Activated T-cell treated with anti-CD3 and anti-CD28 coated beads, Interleukin-2, amount 50 U/mL, for 4 hours (primary cell): ENCODE data around the gene ALG14. TPM values are rescaled to one million over a fixed set of nuclear protein-coding genes. Genes with fewer than 3 reads are reported as not detected.
"Not testable (repeated sequence)": the region's sequence is repeated elsewhere in the genome, so short reads cannot be mapped to it uniquely, and the experiment has no call there.

Experiments
- ATAC-seq, 2 donors: fragments of 200-7000 bp; cut with Tn5 transposase; one replicate each; pipeline ENCODE4 v1.10.0; 2021
- DNase-seq: peaks from one replicate; pipeline ENCODE4 v3.0.0-alpha.2; 2020
- H3K27me3 Mint-ChIP-seq: one replicate; pipeline ENCODE4 v1.8.0; 2021; ENCODE audit warnings: low read depth, mixed read lengths
- H3K36me3 Mint-ChIP-seq: one replicate; pipeline ENCODE4 v1.8.0; 2022; ENCODE audit warnings: mixed read lengths; ENCODE audit not compliant: insufficient read depth
- H3K4me1 Mint-ChIP-seq: one replicate; pipeline ENCODE4 v1.8.0; 2021; ENCODE audit warnings: low read depth, mixed read lengths
- H3K4me3 Mint-ChIP-seq: one replicate; pipeline ENCODE4 v1.8.0; 2021; ENCODE audit warnings: mild to moderate bottlenecking, moderate library complexity, mixed read lengths
- H3K9me3 Mint-ChIP-seq: one replicate; pipeline ENCODE4 v1.8.0; 2021; ENCODE audit warnings: mixed read lengths
- total RNA-seq, 3 donors: library from RNA; stranded (reverse); gene quantifications; one replicate each; pipeline ENCODE4 v1.2.1, GENCODE V29; 2021

Gene ALG14
- total RNA-seq, 3 donors from 2014 or later: 4.3 to 4.9 (median 4.4) TPM

GRCh38 chr1:95073446-95073845 lies 695 bp upstream of the ALG14 start:
- Mint-ChIP-seq H3K27me3 (peaks cover 5% of the 10 kb centered on the region), H3K9me3 (no peaks in the 10 kb centered on the region), H3K36me3 (peaks cover 4% of the 10 kb centered on the region), H3K4me1 (peaks cover 18% of the 10 kb centered on the region), H3K4me3 (peak overlapping the region; percentile 91)
- no peak for DNase-seq
- no peak for ATAC-seq

GRCh38 chr1:95072117-95072516 lies 634 bp downstream of the ALG14 start:
- ATAC-seq (no peak), DNase-seq (no peak)
- H3K9me3 Mint-ChIP-seq: no peaks in the 10 kb centered on the region
- peaks cover 9% of the 10 kb centered on the region for H3K36me3 Mint-ChIP-seq
- H3K27me3 Mint-ChIP-seq: peaks cover 5% of the 10 kb centered on the region
- H3K4me3 Mint-ChIP-seq: peak overlapping the region; percentile 91
- H3K4me1 Mint-ChIP-seq: peaks cover 18% of the 10 kb centered on the region

GRCh38 chr1:95071539-95071938 lies 1.2 kb downstream of the ALG14 start:
- H3K9me3 Mint-ChIP-seq: no peaks in the 10 kb centered on the region
- peak overlapping the region; percentile 91 for H3K4me3 Mint-ChIP-seq
- ATAC-seq (no peak), DNase-seq (no peak)
- peaks cover 5% of the 10 kb centered on the region for H3K27me3 Mint-ChIP-seq
- peaks cover 18% of the 10 kb centered on the region for H3K4me1 Mint-ChIP-seq
- peaks cover 9% of the 10 kb centered on the region for H3K36me3 Mint-ChIP-seq

GRCh38 chr1:95069710-95070093 lies 3.0 kb downstream of the ALG14 start:
- H3K36me3 Mint-ChIP-seq: peaks cover 13% of the 10 kb centered on the region
- no peaks in the 10 kb centered on the region for H3K9me3 Mint-ChIP-seq
- DNase-seq: no peak

GRCh38 chr1:95068956-95069709 lies 3.6 kb downstream of the ALG14 start:
- no peak overlapping the region for H3K4me3 Mint-ChIP-seq
- no peak for ATAC-seq
- no peaks in the 10 kb centered on the region for H3K9me3 Mint-ChIP-seq

More at GRCh38 chr1:95069710-95070093, 3.0 kb downstream of the ALG14 start:
- Mint-ChIP-seq H3K27me3 (no peaks in the 10 kb centered on the region), H3K4me3 (no peak overlapping the region), H3K4me1 (peaks cover 18% of the 10 kb centered on the region)
- ATAC-seq: no peak

GRCh38 chr1:95067568-95067967 lies 5.2 kb downstream of the ALG14 start:
- H3K9me3 Mint-ChIP-seq: no peaks in the 10 kb centered on the region
- DNase-seq: no peak
- peaks cover 27% of the 10 kb centered on the region for H3K36me3 Mint-ChIP-seq
- H3K4me1 Mint-ChIP-seq: peaks cover 13% of the 10 kb centered on the region
- ATAC-seq: no peak
- no peak overlapping the region for H3K4me3 Mint-ChIP-seq
- no peaks in the 10 kb centered on the region for H3K27me3 Mint-ChIP-seq

More at GRCh38 chr1:95068956-95069709, 3.6 kb downstream of the ALG14 start:
- Mint-ChIP-seq H3K36me3 (peaks cover 16% of the 10 kb centered on the region), H3K4me1 (peaks cover 18% of the 10 kb centered on the region), H3K27me3 (no peaks in the 10 kb centered on the region)
- no peak for DNase-seq

GRCh38 chr1:95067062-95067461 lies 5.7 kb downstream of the ALG14 start:
- peaks cover 30% of the 10 kb centered on the region for H3K36me3 Mint-ChIP-seq
- no peaks in the 10 kb centered on the region for H3K9me3 Mint-ChIP-seq
- DNase-seq (no peak), ATAC-seq (no peak)
- H3K27me3 Mint-ChIP-seq: no peaks in the 10 kb centered on the region
- no peak overlapping the region for H3K4me3 Mint-ChIP-seq
- peaks cover 9% of the 10 kb centered on the region for H3K4me1 Mint-ChIP-seq

GRCh38 chr1:95061445-95062006 lies 11.2 kb downstream of the ALG14 start:
- Mint-ChIP-seq H3K36me3 (peaks cover 25% of the 10 kb centered on the region), H3K4me3 (no peak overlapping the region), H3K4me1 (no peaks in the 10 kb centered on the region), H3K27me3 (no peaks in the 10 kb centered on the region), H3K9me3 (no peaks in the 10 kb centered on the region)
- no peak for DNase-seq
- no peak for ATAC-seq

- Mint-ChIP-seq H3K4me1 (no peaks in the 10 kb centered on the region), H3K9me3 (no peaks in the 10 kb centered on the region), H3K36me3 (peaks cover 19% of the 10 kb centered on the region), H3K4me3 (no peak overlapping the region), H3K27me3 (no peaks in the 10 kb centered on the region)
- no peak for ATAC-seq
- no peak for DNase-seq
Measured at GRCh38 chr1:95058974-95059373, 13.8 kb downstream of the ALG14 start.

- DNase-seq: no peak
- Mint-ChIP-seq H3K9me3 (no peaks in the 10 kb centered on the region), H3K4me3 (no peak overlapping the region), H3K4me1 (no peaks in the 10 kb centered on the region), H3K27me3 (no peaks in the 10 kb centered on the region), H3K36me3 (peaks cover 8% of the 10 kb centered on the region)
- no peak for ATAC-seq
Measured at GRCh38 chr1:95057351-95057750, 15.4 kb downstream of the ALG14 start.

- Mint-ChIP-seq H3K36me3 (no peaks in the 10 kb centered on the region), H3K4me1 (no peaks in the 10 kb centered on the region), H3K27me3 (no peaks in the 10 kb centered on the region), H3K4me3 (no peak overlapping the region), H3K9me3 (no peaks in the 10 kb centered on the region)
- DNase-seq (no peak), ATAC-seq (no peak)
Measured at GRCh38 chr1:95049935-95050334, 22.8 kb downstream of the ALG14 start.

GRCh38 chr1:95048317-95048716 lies 24.4 kb downstream of the ALG14 start:
- H3K9me3 Mint-ChIP-seq: no peaks in the 10 kb centered on the region
- no peak overlapping the region for H3K4me3 Mint-ChIP-seq
- DNase-seq (no peak), ATAC-seq (no peak)
- H3K27me3 Mint-ChIP-seq: no peaks in the 10 kb centered on the region
- no peaks in the 10 kb centered on the region for H3K36me3 Mint-ChIP-seq
- no peaks in the 10 kb centered on the region for H3K4me1 Mint-ChIP-seq

- not testable (repeated sequence) for H3K27me3 Mint-ChIP-seq, H3K4me3 Mint-ChIP-seq, H3K4me1 Mint-ChIP-seq, DNase-seq, ATAC-seq, H3K36me3 Mint-ChIP-seq, H3K9me3 Mint-ChIP-seq
Measured at GRCh38 chr1:95047624-95048023, 25.1 kb downstream of the ALG14 start.

- no peaks in the 10 kb centered on the region for H3K9me3 Mint-ChIP-seq
- H3K4me1 Mint-ChIP-seq: no peaks in the 10 kb centered on the region
- DNase-seq (no peak), ATAC-seq (no peak)
- H3K4me3 Mint-ChIP-seq: no peak overlapping the region
- H3K36me3 Mint-ChIP-seq: no peaks in the 10 kb centered on the region
- no peaks in the 10 kb centered on the region for H3K27me3 Mint-ChIP-seq
Measured at GRCh38 chr1:95046359-95046758, 26.4 kb downstream of the ALG14 start.
